ENCODE data around the gene C2CD4A.

C2CD4A gene

DNA sequence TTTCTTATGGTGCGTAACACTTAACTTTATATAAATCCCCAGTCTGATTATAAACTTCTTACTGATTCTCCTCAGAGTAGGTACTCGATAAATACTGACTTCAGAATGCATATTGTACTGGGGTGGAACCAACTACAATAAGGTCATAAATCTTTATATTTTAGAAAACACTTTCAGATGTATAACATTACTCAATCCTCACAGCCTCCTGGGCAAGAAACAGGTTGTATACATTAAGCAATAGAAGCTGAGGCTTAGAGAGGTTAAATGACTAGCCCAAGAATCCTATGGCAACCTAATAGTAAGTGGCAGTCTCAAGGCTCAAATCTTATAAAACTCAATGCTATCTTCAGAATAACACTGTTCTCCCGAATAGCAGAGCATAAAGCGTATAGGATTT, 15.6 kb upstream of the C2CD4A start:
- Histone ChIP-seq H3K27me3 (ENCODE audit: control insufficient read depth, insufficient read depth, low read length) (no peaks in the 10 kb centered on the region), H3K27ac (ENCODE audit: low read depth, low read length) (no peak overlapping the region), H3K4me1 (ENCODE audit: control insufficient read depth, insufficient read depth, low read length) (peaks cover 3% of the 10 kb centered on the region), H3K36me3 (ENCODE audit: control insufficient read depth, insufficient read depth, low read length) (no peaks in the 10 kb centered on the region), H3K9ac (ENCODE audit: low read length) (no peak overlapping the region), H3K4me3 (ENCODE audit: low read length) (no peak overlapping the region)

DNA sequence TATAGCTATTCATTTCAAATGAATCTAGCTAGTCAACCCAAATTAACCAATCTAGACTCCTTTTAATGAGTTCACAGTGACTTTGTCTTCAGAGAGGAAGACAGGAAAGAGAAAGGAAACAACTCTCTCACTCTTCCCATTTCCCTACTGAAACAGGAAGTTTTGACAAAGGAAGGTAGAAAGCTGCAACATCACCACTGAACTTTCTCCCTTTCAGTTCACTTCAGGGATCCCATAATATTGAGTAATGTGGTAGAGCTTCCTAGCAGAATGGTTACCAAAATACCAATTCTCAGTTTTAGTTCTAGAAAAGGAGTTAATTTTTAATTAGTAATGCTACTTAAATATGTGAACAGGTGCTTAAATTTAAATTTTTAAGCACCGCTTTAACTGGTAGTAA, 14.1 kb upstream of the C2CD4A start:
- Histone ChIP-seq H3K4me1 (ENCODE audit: control insufficient read depth, insufficient read depth, low read length) (peaks cover 3% of the 10 kb centered on the region), H3K36me3 (ENCODE audit: control insufficient read depth, insufficient read depth, low read length) (no peaks in the 10 kb centered on the region), H3K27me3 (ENCODE audit: control insufficient read depth, insufficient read depth, low read length) (no peaks in the 10 kb centered on the region), H3K4me3 (ENCODE audit: low read length) (no peak overlapping the region), H3K9ac (ENCODE audit: low read length) (no peak overlapping the region), H3K27ac (ENCODE audit: low read depth, low read length) (no peak overlapping the region)

DNA sequence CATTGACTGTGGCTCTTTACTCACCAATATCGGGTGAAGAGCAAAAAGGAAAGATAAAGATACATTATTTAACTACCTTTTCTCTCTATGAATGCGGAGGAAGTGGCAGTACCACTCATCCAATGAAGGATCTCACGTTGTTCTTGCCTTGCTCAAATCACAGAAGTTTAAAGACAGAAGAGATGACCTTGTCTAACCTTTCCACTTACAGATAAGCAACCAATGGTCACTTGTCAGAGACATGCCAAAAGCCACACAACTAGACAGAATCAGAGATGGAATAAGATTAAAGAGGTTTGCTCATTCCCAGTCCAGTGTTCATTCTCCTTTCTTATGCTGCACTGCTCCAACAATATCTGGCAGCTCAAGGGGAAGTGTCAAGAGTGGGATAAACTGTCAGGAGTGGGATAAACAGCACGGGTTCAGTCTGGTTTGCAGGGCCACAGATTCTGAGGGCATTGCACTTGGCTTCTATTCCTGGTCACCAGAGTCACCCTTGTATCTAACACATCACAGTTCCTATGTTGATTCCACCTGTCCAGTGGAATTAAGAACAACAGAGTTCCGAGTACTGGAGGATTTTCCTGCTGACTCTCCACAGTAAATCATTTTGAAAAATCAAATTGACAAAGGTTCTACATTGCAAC, 13.2 kb upstream of the C2CD4A start:
- H3K9ac ChIP-seq (ENCODE audit: low read length): no peak overlapping the region
- no peak overlapping the region for H3K27ac ChIP-seq (ENCODE audit: low read depth, low read length)
- no peak overlapping the region for H3K4me3 ChIP-seq (ENCODE audit: low read length)
- no peaks in the 10 kb centered on the region for H3K36me3 ChIP-seq (ENCODE audit: control insufficient read depth, insufficient read depth, low read length)
- H3K27me3 ChIP-seq (ENCODE audit: control insufficient read depth, insufficient read depth, low read length): no peaks in the 10 kb centered on the region
- H3K4me1 ChIP-seq (ENCODE audit: control insufficient read depth, insufficient read depth, low read length): peaks cover 3% of the 10 kb centered on the region

DNA sequence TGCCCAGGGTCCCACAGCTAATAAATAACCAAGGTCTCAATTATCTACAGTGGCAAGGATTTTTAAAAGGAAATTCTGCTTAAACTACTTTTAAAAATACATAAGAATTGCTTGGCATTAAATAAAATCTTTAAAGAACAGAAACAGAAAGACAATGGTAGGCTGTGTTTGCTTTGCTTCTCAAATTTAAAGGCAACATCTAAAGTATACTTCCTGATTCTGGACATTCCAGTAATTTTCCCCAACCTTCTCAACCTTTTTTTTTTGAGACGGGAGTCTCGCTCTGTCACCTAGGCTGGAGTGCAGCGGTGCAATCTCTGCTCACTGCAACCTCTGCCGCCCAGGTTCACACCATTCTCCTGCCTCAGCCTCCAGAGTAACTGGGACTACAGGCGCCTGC, 11.8 kb upstream of the C2CD4A start:
- H3K27me3 ChIP-seq (ENCODE audit: control insufficient read depth, insufficient read depth, low read length): no peaks in the 10 kb centered on the region
- no peak overlapping the region for H3K4me3 ChIP-seq (ENCODE audit: low read length)
- no peak overlapping the region for H3K27ac ChIP-seq (ENCODE audit: low read depth, low read length)
- H3K4me1 ChIP-seq (ENCODE audit: control insufficient read depth, insufficient read depth, low read length): peaks cover 8% of the 10 kb centered on the region
- no peak overlapping the region for H3K9ac ChIP-seq (ENCODE audit: low read length)
- H3K36me3 ChIP-seq (ENCODE audit: control insufficient read depth, insufficient read depth, low read length): no peaks in the 10 kb centered on the region

DNA sequence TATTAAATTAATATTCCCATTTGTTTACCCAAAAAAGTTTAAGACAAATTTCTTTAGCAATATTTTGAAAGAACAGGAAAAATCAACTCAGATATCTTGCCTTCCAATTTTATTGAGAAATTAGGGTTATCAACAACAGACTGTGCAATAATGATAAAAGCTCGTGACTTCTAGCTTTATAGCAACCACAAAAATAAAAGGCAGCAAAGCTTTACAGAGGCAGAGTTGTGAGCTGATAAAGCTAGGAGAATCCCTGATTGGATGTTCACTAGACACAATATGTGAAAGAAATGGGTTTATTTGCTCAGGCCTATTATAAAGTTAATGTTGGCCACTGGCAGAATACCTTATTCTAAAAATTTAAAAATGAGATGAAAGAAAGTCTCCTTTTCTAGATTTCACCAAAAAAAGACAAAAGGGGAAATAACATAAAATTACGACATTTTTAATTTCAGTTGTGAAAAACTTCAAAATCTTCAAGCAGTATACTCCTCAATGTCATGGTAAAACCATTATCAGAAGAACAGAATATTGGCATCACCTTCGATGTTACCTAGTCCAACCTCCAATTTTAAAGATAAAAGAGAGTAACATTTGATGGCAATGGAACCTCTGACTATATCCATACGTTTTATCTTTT, 9.3 kb upstream of the C2CD4A start:
- H3K4me1 ChIP-seq (ENCODE audit: control insufficient read depth, insufficient read depth, low read length): peaks cover 8% of the 10 kb centered on the region
- H3K27me3 ChIP-seq (ENCODE audit: control insufficient read depth, insufficient read depth, low read length): no peaks in the 10 kb centered on the region
- H3K9ac ChIP-seq (ENCODE audit: low read length): no peak overlapping the region
- H3K36me3 ChIP-seq (ENCODE audit: control insufficient read depth, insufficient read depth, low read length): no peaks in the 10 kb centered on the region
- no peak overlapping the region for H3K4me3 ChIP-seq (ENCODE audit: low read length)
- no peak overlapping the region for H3K27ac ChIP-seq (ENCODE audit: low read depth, low read length)

DNA sequence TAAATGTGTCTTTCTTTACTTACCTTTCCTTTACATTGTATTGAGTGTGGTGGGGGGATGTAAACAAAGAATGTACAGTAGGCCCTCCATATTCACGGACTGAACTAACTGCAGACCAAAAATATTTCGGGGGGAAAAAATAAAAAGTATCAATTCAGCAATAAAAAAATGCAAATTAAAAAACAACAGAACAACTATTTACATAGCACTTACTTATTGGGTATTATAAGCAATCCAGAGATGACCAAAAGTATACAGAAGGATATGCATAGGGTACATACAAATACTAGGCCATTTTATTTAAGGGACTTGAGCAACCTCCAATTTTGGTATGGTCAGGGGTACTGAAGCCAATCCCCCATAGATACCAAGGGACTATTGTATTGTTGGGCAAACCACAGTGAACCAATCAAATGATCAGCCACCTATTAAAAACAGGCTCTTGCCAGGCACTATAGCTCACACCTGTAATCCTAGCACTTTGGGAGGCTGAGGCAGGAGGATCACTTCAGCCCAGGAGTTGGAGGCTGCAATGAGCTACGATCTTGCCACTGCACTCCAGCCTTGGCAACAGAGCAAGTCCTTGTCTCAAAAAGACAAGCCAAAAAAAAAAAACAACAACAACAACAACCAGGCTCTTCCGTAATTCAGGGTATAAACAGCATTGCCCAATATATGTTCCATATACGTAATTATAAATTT, 8.3 kb upstream of the C2CD4A start:
- no peaks in the 10 kb centered on the region for H3K36me3 ChIP-seq (ENCODE audit: control insufficient read depth, insufficient read depth, low read length)
- H3K4me1 ChIP-seq (ENCODE audit: control insufficient read depth, insufficient read depth, low read length): peaks cover 8% of the 10 kb centered on the region
- H3K27me3 ChIP-seq (ENCODE audit: control insufficient read depth, insufficient read depth, low read length): no peaks in the 10 kb centered on the region
- no peak overlapping the region for H3K9ac ChIP-seq (ENCODE audit: low read length)
- H3K4me3 ChIP-seq (ENCODE audit: low read length): no peak overlapping the region
- no peak overlapping the region for H3K27ac ChIP-seq (ENCODE audit: low read depth, low read length)

DNA sequence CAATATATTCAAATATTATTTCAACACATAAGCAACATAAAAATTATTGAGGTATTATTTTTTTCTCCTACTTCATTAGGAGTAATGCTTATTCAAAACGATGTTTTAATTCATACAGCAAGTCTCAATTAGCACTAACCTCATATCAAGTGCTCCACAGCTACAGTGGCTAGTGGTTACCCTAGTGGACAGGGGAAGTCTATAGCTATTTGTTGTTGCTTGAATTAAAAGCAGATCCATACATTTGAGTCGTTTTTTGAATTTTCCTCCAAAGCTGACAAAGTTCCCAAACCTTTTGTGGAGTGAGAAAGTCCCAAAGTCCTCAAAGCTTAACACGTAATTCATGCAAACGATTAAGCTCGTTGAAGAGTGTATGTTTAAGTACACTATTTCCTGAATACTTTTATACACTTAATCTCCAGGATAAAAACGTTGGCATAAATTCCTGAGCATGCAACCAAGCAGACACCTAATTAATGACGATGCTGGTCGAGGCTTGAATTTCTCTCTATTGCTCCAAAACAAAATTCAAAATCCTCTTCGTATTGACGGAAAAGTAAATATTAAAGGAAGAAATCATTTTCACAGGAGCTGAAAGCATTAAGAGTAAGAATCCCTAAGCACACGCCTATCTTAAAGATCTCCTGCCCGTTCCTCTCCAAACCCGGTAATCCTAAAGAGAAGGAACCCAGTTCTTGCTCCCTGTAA, 7.5 kb upstream of the C2CD4A start:
- Histone ChIP-seq H3K36me3 (ENCODE audit: control insufficient read depth, insufficient read depth, low read length) (no peaks in the 10 kb centered on the region), H3K27ac (ENCODE audit: low read depth, low read length) (peak overlapping the region; percentile 86), H3K9ac (ENCODE audit: low read length) (no peak overlapping the region), H3K27me3 (ENCODE audit: control insufficient read depth, insufficient read depth, low read length) (no peaks in the 10 kb centered on the region), H3K4me3 (ENCODE audit: low read length) (peak overlapping the region; percentile 94), H3K4me1 (ENCODE audit: control insufficient read depth, insufficient read depth, low read length) (peaks cover 5% of the 10 kb centered on the region)

DNA sequence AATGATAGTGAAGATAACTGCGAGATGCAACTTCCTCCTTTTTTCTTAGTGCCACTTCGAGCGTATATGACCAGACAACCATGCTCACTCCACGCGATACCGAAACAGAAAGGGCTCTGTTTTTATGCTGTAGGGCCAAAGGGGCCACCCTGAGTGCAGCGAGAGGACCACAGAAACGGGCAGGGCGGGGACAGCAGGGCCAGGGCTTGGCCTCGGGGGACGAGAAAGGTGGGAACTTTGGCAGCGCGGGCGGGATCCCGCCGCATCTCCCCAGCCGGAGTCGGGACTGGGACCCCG, 7.0 kb upstream of the C2CD4A start:
- peak overlapping the region; percentile 94 for H3K4me3 ChIP-seq (ENCODE audit: low read length)
- peak overlapping the region; percentile 66 for H3K9ac ChIP-seq (ENCODE audit: low read length)
- H3K36me3 ChIP-seq (ENCODE audit: control insufficient read depth, insufficient read depth, low read length): no peaks in the 10 kb centered on the region
- peak overlapping the region; percentile 86 for H3K27ac ChIP-seq (ENCODE audit: low read depth, low read length)
- H3K4me1 ChIP-seq (ENCODE audit: control insufficient read depth, insufficient read depth, low read length): peaks cover 5% of the 10 kb centered on the region
- no peaks in the 10 kb centered on the region for H3K27me3 ChIP-seq (ENCODE audit: control insufficient read depth, insufficient read depth, low read length)

DNA sequence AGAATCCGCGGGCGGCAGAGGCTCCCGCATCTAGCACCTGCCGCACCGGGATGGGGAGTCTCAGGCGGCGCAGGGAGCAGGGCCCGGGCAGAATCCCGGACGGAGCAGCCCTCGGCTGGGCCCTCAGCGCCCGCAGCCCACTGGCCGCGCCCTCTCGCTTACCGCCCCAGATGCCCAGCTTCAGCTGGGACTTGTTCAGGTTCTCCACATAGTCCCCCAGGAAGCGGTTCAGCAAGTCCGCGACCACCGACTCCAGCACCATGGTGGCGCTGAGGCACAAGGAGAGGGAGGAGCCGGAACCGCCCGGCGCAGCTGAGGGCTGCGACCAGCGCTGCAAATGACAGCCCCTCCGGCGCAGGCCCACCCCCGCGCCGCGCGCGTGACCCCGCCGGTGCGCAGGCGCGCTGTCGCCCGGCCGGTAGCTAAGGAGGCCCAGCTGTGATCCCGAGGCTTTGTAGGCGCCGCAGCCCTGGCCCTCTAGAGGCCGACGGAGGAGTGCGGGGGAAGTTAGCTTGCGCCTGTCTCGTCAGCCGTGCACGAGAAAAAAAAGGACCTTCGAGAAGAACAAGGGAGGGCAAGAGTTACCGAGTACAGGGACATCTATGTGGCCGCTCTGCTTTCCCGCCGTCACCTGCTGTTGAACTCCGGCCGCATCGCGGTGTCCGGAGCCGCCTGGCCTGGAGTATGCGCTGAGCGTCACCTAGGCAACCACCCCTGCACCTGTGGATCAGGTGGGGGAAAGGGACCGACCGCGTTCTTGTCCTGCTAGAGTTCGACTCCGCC, 6.5 kb upstream of the C2CD4A start, which contains the start of gene VPS13C:
VPS13C (minus strand) TSS at position 335 of the 783 bp plus-strand sequence; CDS start at position 262, 73 bp downstream.
- Histone ChIP-seq H3K36me3 (ENCODE audit: control insufficient read depth, insufficient read depth, low read length) (no peaks in the 10 kb centered on the region), H3K27me3 (ENCODE audit: control insufficient read depth, insufficient read depth, low read length) (no peaks in the 10 kb centered on the region), H3K4me3 (ENCODE audit: low read length) (peak within 1 kb of the TSS; percentile 94), H3K4me1 (ENCODE audit: control insufficient read depth, insufficient read depth, low read length) (peaks cover 5% of the 10 kb centered on the region), H3K27ac (ENCODE audit: low read depth, low read length) (peak within 1 kb of the TSS; percentile 86), H3K9ac (ENCODE audit: low read length) (peak within 1 kb of the TSS; percentile 70)

DNA sequence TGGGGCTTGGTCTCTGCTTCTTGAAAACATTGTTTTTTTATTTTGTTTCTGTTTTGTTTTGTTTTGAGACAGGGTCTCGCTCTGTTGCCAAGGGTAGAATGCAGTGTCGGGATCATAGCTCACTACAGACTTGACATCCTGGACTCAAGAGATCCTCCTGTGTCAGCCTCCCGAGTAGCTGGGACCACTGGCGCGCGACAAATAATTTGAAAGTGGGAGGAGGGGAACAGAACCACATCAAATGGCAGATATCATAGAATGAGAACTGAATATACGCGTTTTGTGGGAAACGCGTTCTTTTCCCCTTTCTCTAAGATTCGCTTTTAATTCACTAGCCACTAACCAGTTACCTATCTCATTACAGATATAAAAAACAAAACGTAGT, 5.9 kb upstream of the C2CD4A start:
- Histone ChIP-seq H3K27me3 (ENCODE audit: control insufficient read depth, insufficient read depth, low read length) (no peaks in the 10 kb centered on the region), H3K4me1 (ENCODE audit: control insufficient read depth, insufficient read depth, low read length) (peaks cover 5% of the 10 kb centered on the region), H3K9ac (ENCODE audit: low read length) (peak overlapping the region; percentile 70), H3K27ac (ENCODE audit: low read depth, low read length) (peak overlapping the region; percentile 86), H3K4me3 (ENCODE audit: low read length) (peak overlapping the region; percentile 94), H3K36me3 (ENCODE audit: control insufficient read depth, insufficient read depth, low read length) (no peaks in the 10 kb centered on the region)

DNA sequence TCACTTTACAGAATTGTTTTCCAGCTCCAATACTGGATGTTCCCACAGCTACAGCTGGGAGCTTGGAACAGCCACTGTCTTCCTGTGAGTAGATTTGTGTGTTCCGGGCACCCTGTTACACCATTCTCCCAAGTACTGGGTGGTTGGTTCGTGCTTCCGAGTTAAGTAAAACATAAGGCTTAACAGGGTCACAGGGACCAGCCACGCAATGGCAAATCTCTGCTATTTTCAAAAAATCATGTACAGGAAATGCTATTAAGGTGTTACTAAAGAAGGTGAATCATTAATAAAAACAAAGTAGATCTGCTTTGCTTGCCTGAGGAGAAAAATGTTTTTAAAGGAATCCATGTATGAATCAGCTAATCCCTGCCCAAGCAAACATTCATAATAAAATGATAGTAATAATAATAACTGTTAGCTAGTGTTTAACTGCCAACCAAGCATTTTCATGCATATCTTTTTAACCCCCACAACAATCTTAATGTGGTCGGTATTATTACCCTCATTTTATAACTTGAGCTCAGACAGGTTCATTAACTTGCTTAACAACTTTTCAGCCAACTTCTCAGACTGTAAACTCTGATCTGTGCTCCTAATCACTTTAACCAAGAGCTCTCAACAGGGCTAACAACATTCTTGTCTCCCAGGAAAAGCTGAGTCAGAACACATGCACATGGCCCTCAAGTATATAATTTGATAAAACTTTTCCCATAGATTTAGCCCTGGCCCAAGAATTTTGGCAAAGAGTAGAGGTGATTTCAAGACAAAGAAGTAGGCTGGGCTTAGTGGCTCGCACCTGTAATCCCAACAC, 2.7 kb upstream of the C2CD4A start:
- H3K27me3 ChIP-seq (ENCODE audit: control insufficient read depth, insufficient read depth, low read length): peaks cover 6% of the 10 kb centered on the region
- H3K36me3 ChIP-seq (ENCODE audit: control insufficient read depth, insufficient read depth, low read length): no peaks in the 10 kb centered on the region
- no peak overlapping the region for H3K9ac ChIP-seq (ENCODE audit: low read length)
- H3K4me3 ChIP-seq (ENCODE audit: low read length): no peak overlapping the region
- H3K27ac ChIP-seq (ENCODE audit: low read depth, low read length): no peak overlapping the region
- H3K4me1 ChIP-seq (ENCODE audit: control insufficient read depth, insufficient read depth, low read length): peaks cover 11% of the 10 kb centered on the region
